Gastroesophageal sphincter (tissue), 3 donors: ENCODE measurements around the gene DOCK6.

Experiments
- POLR2A ChIP-seq, 2 donors: fragments of 450-650 bp; IDR thresholded peaks; one replicate each; pipeline ENCODE4 v1.6.1; 2017; ENCODE audit warnings: antibody characterized with exemption in 2 of 2, mild to moderate bottlenecking in 2 of 2, moderate library complexity in 1 of 2
- POLR2AphosphoS5 ChIP-seq: sonication (generic); formaldehyde crosslinking; IDR thresholded peaks from one replicate; pipeline ENCODE4 v1.6.1; 2017; ENCODE audit warnings: antibody characterized with exemption
- TF ChIP-seq, protein P1 (sequence below), 4 experiments: fragments of 200-600 bp in 2 of 4; fragments of 450-650 bp in 2 of 4; sonication (generic) in 1 of 4; IDR thresholded peaks; one replicate each; pipeline ENCODE4 v1.5.1; 2017 to 2019; ENCODE audit warnings: antibody characterized with exemption in 4 of 4, mild to moderate bottlenecking in 2 of 4, moderate library complexity in 2 of 4

- TF ChIP-seq, protein P1, sequence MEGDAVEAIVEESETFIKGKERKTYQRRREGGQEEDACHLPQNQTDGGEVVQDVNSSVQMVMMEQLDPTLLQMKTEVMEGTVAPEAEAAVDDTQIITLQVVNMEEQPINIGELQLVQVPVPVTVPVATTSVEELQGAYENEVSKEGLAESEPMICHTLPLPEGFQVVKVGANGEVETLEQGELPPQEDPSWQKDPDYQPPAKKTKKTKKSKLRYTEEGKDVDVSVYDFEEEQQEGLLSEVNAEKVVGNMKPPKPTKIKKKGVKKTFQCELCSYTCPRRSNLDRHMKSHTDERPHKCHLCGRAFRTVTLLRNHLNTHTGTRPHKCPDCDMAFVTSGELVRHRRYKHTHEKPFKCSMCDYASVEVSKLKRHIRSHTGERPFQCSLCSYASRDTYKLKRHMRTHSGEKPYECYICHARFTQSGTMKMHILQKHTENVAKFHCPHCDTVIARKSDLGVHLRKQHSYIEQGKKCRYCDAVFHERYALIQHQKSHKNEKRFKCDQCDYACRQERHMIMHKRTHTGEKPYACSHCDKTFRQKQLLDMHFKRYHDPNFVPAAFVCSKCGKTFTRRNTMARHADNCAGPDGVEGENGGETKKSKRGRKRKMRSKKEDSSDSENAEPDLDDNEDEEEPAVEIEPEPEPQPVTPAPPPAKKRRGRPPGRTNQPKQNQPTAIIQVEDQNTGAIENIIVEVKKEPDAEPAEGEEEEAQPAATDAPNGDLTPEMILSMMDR (IDR thresholded peaks at IDR 0.05) = no peak
- TF ChIP-seq POLR2AphosphoS5 = peak; percentile 60
- TF ChIP-seq POLR2A (IDR thresholded peaks at IDR 0.05) = no peak
These were observed 92.2 kb downstream of the DOCK6 start for GRCh38 chr19:11169896-11170678.
